Activated naive CD8-positive, alpha-beta T cell treated with anti-CD3 and anti-CD28 coated beads for 36 hours (primary cell): ENCODE data around the gene AGBL1. TPM values are rescaled to one million over a fixed set of nuclear protein-coding genes. Genes with fewer than 3 reads are reported as not detected.
"Not testable (repeated sequence)": the region's sequence is repeated elsewhere in the genome, so short reads cannot be mapped to it uniquely, and the experiment has no call there.

ENCODE experiments used
- DNase-seq: peaks from one replicate; pipeline ENCODE4 v3.0.0; 2021
- H3K27ac Mint-ChIP-seq: one replicate; pipeline ENCODE4 v1.8.0; 2022; ENCODE audit warnings: mild to moderate bottlenecking, moderate library complexity, mixed read lengths
- H3K27me3 Mint-ChIP-seq: one replicate; pipeline ENCODE4 v1.8.0; 2022; ENCODE audit warnings: mild to moderate bottlenecking, mixed read lengths
- H3K36me3 Mint-ChIP-seq: one replicate; pipeline ENCODE4 v1.8.0; 2021; ENCODE audit warnings: mild to moderate bottlenecking, mixed read lengths
- H3K4me1 Mint-ChIP-seq: one replicate; pipeline ENCODE4 v1.8.0; 2021; ENCODE audit warnings: mixed read lengths
- H3K4me3 Mint-ChIP-seq: one replicate; pipeline ENCODE4 v1.8.0; 2022; ENCODE audit warnings: mild to moderate bottlenecking, moderate library complexity, mixed read lengths
- H3K9me3 Mint-ChIP-seq: one replicate; pipeline ENCODE4 v1.8.0; 2022; ENCODE audit warnings: mixed read lengths
- total RNA-seq, 2 experiments: library from RNA; stranded (reverse); gene quantifications; one replicate each; pipeline ENCODE4 v1.2.3, GENCODE V29; 2021

The AGBL1 gene
- total RNA-seq, 2 experiments from 2014 or later = not detected

DNA sequence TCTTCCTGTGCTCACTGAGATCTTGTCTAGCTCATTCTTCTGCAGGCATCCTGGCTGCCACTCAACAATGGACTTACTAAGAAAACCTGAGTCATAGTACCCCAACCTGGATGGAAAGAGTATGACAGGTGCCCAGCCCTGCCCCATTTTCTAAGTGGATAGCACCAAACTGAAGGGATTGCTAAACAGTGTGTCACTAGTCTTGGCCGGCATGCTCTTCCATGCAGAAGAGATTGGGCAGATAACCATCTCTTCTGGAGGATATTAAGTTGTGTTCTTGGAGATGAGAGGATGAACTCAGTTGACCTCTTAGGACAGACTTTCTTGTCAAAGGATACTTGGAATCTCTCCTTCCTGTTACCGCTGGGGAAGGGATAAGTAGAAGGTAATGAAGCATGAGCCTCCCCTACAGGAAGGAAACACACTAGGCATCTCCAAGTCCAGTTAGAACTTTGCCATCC, 797.5 kb downstream of the AGBL1 start:
- Mint-ChIP-seq H3K27me3 (no peaks in the 10 kb centered on the region), H3K4me1 (no peaks in the 10 kb centered on the region), H3K9me3 (no peaks in the 10 kb centered on the region), H3K36me3 (no peaks in the 10 kb centered on the region), H3K4me3 (no peak overlapping the region), H3K27ac (no peak overlapping the region)
- no peak for DNase-seq

DNA sequence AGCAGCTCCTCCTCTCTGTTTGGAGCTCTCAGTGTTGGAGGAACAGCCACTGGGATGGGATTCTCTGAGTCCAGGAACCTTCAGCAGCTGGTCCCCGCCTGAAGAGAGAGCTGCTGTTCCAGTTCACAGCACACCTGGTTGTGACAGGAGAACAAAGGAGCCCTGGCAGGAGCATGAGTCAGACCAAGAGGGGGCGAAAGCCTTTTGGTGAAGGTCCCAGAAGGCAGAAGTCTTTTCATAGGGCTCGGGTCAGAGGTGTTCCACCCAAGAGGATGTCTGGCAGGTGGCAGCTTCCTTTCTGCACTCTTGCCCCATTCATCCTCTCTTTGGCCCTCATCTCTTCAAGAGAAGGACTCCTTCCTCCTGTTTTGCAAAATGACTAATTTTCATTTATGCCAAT, 799.2 kb downstream of the AGBL1 start:
- not testable (repeated sequence) for DNase-seq, H3K9me3 Mint-ChIP-seq, H3K36me3 Mint-ChIP-seq, H3K4me3 Mint-ChIP-seq, H3K27ac Mint-ChIP-seq, H3K4me1 Mint-ChIP-seq, H3K27me3 Mint-ChIP-seq

DNA sequence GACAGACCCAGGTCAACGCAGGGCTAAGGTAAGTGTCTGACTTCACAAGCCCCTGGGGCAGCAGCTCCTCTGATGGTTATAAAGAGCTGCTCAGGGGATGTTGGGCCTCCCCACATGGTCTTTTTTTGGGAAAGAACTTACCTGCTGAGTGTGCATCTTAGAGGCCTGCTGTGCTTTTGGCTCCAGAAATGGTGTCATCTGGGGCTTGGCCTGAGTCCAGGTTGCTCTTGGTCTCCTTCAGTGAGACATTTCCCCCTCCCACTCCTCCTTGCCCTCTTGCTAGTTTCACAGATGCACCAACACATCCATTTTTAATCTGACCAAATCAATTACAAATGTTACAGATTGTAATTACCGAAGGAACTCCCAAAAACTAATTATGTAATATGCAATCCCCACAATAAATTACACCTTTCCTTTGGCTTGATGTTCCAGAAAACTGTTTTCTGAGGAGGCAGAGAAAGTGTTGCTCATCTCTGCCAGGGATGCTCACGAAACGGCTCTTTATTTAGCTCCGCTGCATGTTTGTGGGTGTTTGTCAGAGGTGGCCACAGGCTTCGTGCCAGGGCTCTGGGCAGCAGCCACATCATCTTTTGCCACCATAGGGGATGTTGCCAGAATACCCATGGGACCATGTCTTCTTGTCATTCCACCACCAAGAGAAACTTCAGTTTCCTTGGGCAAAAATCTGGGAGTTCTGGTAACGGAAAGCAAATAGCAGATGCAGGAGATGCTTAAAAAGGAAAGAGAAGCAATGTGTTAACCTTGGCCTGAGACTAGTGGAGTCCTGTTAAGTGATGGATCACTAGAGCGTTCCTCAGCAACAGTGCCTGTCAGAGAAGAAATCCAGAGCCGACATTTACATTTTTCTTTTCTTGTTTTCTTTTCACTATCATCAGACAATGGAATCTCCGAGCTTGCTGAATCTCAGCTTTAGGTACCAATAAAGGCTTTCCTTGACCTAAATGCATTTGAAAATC, 799.9 kb downstream of the AGBL1 start:
- H3K4me3 Mint-ChIP-seq = no peak overlapping the region
- DNase-seq = no peak
- no peak overlapping the region for H3K27ac Mint-ChIP-seq
- no peaks in the 10 kb centered on the region for H3K27me3 Mint-ChIP-seq
- no peaks in the 10 kb centered on the region for H3K4me1 Mint-ChIP-seq
- no peaks in the 10 kb centered on the region for H3K36me3 Mint-ChIP-seq
- H3K9me3 Mint-ChIP-seq = no peaks in the 10 kb centered on the region

DNA sequence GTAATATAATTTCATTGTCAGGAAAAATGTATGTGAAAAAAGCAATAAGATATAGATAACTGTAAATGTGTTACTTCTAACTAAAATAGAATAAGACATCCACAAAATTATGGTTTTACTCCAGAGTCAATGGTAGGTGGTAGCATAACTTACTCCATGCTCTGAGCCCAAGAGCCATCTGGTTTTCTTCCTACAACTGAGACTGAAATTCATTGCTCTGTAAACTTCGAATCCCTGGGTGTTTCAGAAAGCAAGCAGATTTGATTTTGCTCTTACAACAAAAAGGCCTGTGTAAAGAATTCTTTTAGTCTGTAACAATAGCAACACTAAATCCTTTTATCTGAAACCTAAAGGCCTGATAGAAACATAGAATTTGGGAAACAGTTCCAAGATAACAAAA, 805.9 kb downstream of the AGBL1 start:
- DNase-seq = no peak
- H3K4me3 Mint-ChIP-seq = no peak overlapping the region
- no peaks in the 10 kb centered on the region for H3K4me1 Mint-ChIP-seq
- no peak overlapping the region for H3K27ac Mint-ChIP-seq
- no peaks in the 10 kb centered on the region for H3K9me3 Mint-ChIP-seq
- H3K36me3 Mint-ChIP-seq = no peaks in the 10 kb centered on the region
- peaks cover 7% of the 10 kb centered on the region for H3K27me3 Mint-ChIP-seq

DNA sequence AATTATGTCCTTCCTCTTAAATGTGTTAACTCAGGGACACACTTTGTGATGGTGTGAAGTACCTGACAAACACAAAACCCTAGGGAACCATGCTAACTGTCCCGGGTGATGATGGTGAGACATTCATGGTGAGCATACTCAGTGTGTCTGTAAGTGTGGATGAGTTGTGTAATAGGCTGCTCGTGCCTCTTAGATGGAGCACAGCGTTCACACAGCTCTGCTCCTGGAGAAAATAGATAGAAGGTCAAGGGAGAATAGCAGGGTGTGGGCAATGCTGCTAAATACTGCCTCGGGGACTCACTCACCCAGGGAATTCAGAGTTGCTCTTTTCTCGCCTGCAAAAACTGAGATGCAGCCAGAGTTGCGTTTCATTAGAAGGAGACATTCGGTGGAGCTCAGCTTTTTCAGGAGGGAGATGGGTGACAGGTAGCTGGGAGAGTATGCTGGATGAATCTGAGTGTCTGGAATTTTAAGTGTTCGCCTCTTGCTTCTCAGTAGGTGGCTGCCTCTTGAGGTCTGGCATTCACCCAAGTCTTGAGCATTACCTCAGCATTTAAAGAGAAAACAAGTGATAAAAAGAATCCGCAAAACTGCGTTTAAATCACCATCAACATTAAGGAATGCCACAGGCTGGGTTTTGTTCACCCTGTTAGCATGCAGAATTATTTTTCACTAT, 813.2 kb downstream of the AGBL1 start:
- Mint-ChIP-seq H3K36me3 (no peaks in the 10 kb centered on the region), H3K27ac (no peak overlapping the region), H3K9me3 (peaks cover 2% of the 10 kb centered on the region), H3K27me3 (peaks cover 16% of the 10 kb centered on the region), H3K4me1 (no peaks in the 10 kb centered on the region), H3K4me3 (no peak overlapping the region)
- no peak for DNase-seq

DNA sequence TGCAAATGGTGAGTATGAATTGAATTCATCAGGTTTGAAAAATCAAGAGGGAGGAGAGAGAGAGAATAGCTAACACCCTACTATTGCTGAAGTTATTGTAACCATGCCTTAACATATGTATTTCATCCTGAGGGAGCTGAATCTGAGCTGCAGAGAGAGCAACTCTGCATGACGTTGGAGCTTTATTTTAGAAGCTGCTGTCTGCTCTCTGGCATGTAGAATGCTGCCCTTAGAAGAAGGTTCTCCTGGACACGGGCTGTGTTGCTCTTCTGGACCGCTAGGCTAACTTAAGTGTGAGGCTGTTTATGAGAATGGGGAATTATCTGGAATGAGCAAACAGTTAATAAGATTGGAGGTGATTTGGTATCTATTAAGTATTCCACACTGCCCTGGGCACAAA, 814.6 kb downstream of the AGBL1 start:
- no peaks in the 10 kb centered on the region for H3K4me1 Mint-ChIP-seq
- no peak for DNase-seq
- H3K4me3 Mint-ChIP-seq = no peak overlapping the region
- H3K36me3 Mint-ChIP-seq = no peaks in the 10 kb centered on the region
- no peak overlapping the region for H3K27ac Mint-ChIP-seq
- H3K27me3 Mint-ChIP-seq = peaks cover 25% of the 10 kb centered on the region
- peaks cover 9% of the 10 kb centered on the region for H3K9me3 Mint-ChIP-seq

DNA sequence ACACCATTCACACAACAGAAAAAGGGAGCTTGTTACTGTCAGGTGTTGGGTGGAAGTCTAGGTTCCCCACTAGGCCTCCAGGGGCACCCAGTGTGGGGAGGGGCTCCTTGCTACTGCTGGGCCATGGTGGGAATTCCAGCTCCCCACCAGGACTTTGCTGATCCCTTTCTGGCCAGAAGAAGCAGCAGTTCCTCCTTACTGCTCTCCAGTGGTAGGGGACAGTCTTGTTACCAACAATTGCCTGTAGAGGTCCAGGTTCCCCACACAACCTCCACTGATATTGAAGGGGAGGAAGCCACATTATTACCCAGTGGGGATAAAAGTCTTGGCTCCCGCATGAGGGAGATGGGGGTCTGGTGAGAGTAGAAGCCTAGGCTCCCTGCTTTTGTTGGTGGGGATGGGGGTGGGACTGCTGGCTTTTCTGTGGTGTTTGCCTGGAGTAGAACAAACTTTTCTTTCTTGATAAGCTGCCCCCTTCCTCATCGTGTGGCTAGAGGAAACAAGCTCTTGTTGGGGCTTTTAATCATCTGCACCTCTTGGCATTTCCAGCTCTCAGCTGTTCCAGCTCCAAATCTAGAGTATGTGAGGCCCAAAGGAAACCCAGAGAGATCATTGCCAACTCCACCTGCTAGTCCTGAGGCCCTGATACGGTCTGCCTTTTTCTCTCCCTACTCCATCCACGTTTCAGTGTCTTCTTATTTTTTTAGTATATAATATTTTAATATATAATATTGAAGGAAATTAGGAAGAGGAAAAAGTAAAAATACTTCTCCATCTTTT, 824.2 kb downstream of the AGBL1 start:
- no peaks in the 10 kb centered on the region for H3K4me1 Mint-ChIP-seq

DNA sequence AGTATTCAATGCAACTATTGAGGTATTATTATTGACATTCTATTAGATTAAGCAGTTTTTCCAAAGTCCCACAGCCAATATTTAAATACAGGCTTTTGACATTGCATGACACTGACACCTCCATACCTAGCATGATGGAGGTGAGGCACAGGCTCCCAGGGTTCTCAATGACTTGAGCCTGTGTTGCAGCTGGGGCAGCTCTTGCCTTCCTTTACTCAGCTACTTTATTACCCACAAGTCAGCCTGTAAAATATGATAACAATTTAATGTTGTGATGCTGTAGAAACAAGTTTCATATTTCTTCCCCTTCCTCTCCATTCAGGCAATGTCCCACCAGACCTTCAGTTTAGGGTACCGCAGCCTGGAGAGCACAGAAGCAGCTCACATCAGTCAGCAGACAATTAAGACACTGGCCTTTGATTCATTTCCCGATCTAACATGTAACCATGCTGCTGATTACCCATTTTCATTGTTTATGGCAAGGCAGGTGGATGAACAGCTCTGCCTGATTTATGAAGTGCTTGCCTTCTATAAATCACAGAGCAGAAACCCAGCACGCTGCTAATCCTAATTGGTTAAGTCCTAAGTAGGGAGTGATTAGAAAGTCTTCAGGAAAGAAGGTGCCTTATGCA, 826.1 kb downstream of the AGBL1 start:
- no peak overlapping the region for H3K27ac Mint-ChIP-seq
- H3K9me3 Mint-ChIP-seq = no peaks in the 10 kb centered on the region
- peaks cover 19% of the 10 kb centered on the region for H3K27me3 Mint-ChIP-seq
- DNase-seq = no peak
- no peak overlapping the region for H3K4me3 Mint-ChIP-seq
- no peaks in the 10 kb centered on the region for H3K4me1 Mint-ChIP-seq
- H3K36me3 Mint-ChIP-seq = no peaks in the 10 kb centered on the region

More for the DNA sequence above, 824.2 kb downstream of the AGBL1 start:
- no peak for DNase-seq
- H3K27ac Mint-ChIP-seq = no peak overlapping the region
- H3K9me3 Mint-ChIP-seq = no peaks in the 10 kb centered on the region
- H3K4me3 Mint-ChIP-seq = no peak overlapping the region
- no peaks in the 10 kb centered on the region for H3K36me3 Mint-ChIP-seq
- H3K27me3 Mint-ChIP-seq = peaks cover 21% of the 10 kb centered on the region

DNA sequence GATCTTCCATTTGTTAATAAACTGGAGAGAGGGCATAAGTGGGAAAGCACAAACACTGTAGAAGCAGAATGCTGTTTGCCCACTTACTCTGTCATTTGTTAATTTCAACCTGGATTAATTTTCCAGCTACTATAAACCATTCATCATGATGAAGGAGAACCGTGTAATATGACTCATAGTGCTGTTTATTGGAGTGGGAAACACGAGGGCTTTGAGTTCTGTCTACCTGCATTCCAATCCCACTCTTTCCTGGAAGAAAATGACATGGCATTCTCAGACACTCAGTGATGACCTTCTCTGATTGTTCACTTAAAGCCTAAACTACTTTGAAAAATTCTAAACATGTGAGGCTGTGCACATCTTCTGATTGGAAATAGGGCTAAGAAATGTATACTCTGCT, 826.7 kb downstream of the AGBL1 start:
- Mint-ChIP-seq H3K27ac (no peak overlapping the region), H3K4me3 (no peak overlapping the region), H3K4me1 (no peaks in the 10 kb centered on the region), H3K9me3 (no peaks in the 10 kb centered on the region), H3K36me3 (no peaks in the 10 kb centered on the region), H3K27me3 (peaks cover 19% of the 10 kb centered on the region)
- no peak for DNase-seq

DNA sequence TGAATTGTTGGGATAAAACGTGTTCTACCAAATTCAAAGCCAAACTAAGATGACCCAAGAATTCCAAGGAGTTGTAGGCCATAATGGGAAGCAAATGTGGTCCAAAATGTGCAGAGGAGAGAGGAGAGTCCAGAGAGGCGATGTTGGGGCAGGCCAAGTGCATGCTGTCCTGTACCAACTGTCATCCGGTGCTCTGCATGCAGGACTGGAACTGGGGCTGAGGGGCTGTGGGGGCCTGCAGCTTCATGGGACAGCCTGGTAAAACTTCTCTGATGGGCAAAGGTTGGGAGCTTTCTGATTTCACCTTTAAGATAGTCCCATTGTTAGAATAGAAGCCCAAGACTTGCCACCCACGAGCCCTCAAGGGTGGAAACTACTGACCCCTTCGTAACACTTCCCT, 831.4 kb downstream of the AGBL1 start:
- Mint-ChIP-seq H3K9me3 (no peaks in the 10 kb centered on the region), H3K36me3 (no peaks in the 10 kb centered on the region), H3K27me3 (peaks cover 8% of the 10 kb centered on the region)

DNA sequence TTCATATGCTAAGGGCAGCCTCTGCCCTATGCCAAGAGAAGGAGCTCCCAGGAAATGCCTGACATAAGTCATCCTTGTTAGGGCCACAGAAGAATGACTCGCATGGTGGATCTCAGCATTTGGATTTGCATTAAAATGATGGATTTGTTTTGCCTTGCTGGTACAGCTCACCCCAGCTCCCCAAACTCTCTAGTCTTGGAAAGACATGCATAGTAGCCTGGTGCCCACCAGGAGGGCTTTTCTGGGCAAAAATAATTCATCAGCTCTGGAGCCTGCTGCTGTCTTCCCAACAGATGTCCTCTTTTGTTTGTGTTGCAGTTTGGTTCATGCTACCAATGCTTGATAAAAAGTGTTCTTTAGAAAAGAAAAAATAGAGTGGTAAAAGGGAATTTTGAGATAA, 833.0 kb downstream of the AGBL1 start:
- no peaks in the 10 kb centered on the region for H3K36me3 Mint-ChIP-seq
- H3K27ac Mint-ChIP-seq = no peak overlapping the region
- no peak overlapping the region for H3K4me3 Mint-ChIP-seq
- H3K4me1 Mint-ChIP-seq = no peaks in the 10 kb centered on the region
- no peak for DNase-seq
- peaks cover 3% of the 10 kb centered on the region for H3K27me3 Mint-ChIP-seq
- H3K9me3 Mint-ChIP-seq = no peaks in the 10 kb centered on the region

More for the DNA sequence above, 831.4 kb downstream of the AGBL1 start:
- DNase-seq = no peak
- H3K4me1 Mint-ChIP-seq = no peaks in the 10 kb centered on the region
- no peak overlapping the region for H3K27ac Mint-ChIP-seq
- H3K4me3 Mint-ChIP-seq = no peak overlapping the region

DNA sequence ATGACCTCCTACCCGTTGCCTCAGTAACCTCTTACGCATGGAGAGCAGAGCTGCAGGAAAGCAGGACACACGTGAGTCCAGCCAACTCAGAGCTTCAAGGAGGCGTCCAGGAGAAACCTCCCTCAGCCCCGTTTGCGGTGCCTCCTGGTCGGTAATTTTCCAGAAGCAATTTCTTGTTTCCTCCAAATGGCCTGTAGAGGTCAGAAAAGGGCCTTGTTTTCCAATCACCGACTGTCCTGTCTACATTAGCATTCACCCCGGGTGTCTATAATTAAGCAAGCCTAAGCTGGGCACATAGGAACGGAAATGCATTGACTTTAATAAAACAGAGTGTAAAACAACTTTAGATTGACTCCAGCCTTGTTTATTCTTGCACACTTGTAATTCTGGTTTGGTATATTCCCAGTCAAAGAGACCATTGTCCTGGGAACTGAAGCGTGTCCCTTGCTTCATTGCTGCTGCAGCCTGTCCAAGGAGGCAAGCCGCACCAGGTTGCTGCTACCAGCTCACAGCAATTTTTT, 836.2 kb downstream of the AGBL1 start:
- no peak overlapping the region for H3K4me3 Mint-ChIP-seq
- no peaks in the 10 kb centered on the region for H3K36me3 Mint-ChIP-seq
- no peaks in the 10 kb centered on the region for H3K4me1 Mint-ChIP-seq
- H3K27ac Mint-ChIP-seq = no peak overlapping the region
- H3K9me3 Mint-ChIP-seq = no peaks in the 10 kb centered on the region
- peaks cover 13% of the 10 kb centered on the region for H3K27me3 Mint-ChIP-seq
- no peak for DNase-seq

DNA sequence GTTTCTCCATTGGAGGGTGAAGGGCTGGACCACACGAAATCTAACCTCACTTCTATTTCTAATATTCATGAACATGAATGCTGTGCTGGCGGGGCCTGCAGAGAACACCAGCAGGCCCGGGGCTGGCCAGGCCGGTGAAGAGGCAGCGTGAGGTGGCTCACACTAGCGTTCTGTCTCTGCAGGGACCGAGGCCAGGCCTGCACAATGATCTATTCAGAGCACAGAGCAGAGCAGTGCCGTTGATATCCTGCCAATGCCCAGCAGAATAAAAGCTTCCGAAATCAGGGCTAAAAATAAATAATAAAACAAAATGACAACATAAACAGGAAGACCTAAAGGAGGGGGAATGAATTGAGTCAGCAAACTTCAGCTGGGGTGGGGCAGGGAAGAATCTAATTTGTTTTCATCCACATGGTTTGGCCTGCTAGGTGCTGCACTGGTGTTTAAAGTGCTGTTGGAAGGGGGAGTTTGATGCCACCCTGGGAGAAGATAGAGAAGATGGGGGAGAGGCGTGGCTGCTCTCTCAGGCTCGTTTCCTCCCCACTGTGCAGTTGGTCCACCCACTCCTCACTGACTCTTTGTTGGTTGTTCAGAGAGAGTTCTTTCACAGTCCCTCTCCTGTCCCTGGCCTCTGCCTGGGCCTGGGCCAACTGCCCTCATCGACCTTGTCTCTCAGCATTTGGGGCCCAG, 837.1 kb downstream of the AGBL1 start:
- no peaks in the 10 kb centered on the region for H3K9me3 Mint-ChIP-seq
- H3K27me3 Mint-ChIP-seq = peaks cover 13% of the 10 kb centered on the region
- no peak for DNase-seq
- H3K36me3 Mint-ChIP-seq = no peaks in the 10 kb centered on the region
- no peak overlapping the region for H3K4me3 Mint-ChIP-seq
- H3K27ac Mint-ChIP-seq = no peak overlapping the region
- H3K4me1 Mint-ChIP-seq = no peaks in the 10 kb centered on the region

DNA sequence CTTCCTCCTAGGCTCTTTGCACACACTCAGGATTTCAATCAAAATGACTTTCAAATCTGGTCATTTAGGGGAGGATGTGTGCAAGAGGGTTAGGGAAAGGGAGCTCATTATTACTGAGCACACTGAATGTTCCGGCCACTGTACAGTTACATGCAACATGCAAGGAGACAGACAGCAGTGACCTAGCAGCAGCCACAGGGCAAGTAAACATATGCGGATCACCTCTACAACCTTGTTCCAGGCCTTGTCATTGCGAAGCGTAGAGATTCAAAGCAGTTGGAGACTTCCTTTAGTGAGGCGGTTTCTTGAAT, 837.6 kb downstream of the AGBL1 start:
- Mint-ChIP-seq H3K27me3 (peaks cover 13% of the 10 kb centered on the region), H3K4me1 (no peaks in the 10 kb centered on the region), H3K27ac (no peak overlapping the region), H3K4me3 (no peak overlapping the region), H3K36me3 (no peaks in the 10 kb centered on the region), H3K9me3 (no peaks in the 10 kb centered on the region)
- no peak for DNase-seq
